ENCODE results near the gene ENTREP3.

- TF ChIP-seq SP1 (IDR thresholded peaks at IDR 0.05) (no peak), FOXA1 (IDR thresholded peaks at IDR 0.05) (no peak)
Observed at GRCh38 chr1:155268630-155269029, 13.3 kb upstream of the ENTREP3 start.

Measured in HEK293T (cell line).